H1 (cell line): ENCODE measurements around the gene MYO7B.

ENCODE experiments used
- ATF2 ChIP-seq: IDR thresholded peaks from 2 replicates; pipeline ENCODE4 v1.6.1; 2012; ENCODE audit warnings: low read length, inconsistent platforms
- CEBPB ChIP-seq: IDR thresholded peaks from 2 replicates; pipeline ENCODE4 v1.6.1; 2012; ENCODE audit warnings: low read depth, low read length
- CTCF ChIP-seq, 3 experiments: IDR thresholded peaks; 1 replicate in 2 of 3; 2 replicates in 1 of 3; pipeline versions ENCODE4 v1.5.1 to v1.6.1; 2011; ENCODE audit warnings: low read length in 3 of 3, mild to moderate bottlenecking in 3 of 3, inconsistent platforms in 2 of 3, low read depth in 1 of 3, moderate library complexity in 1 of 3; ENCODE audit not compliant: insufficient read depth in 1 of 3; ENCODE audit errors: control extremely low read depth in 1 of 3
- EGR1 ChIP-seq: IDR thresholded peaks from 2 replicates; pipeline ENCODE4 v1.6.1; 2011; ENCODE audit warnings: low read depth, low read length, borderline replicate concordance
- EP300 ChIP-seq, 2 experiments: IDR thresholded peaks; 1 replicate in 1 of 2; 2 replicates in 1 of 2; pipeline ENCODE4 v1.6.1; 2011 to 2012; ENCODE audit warnings: low read depth in 2 of 2, low read length in 2 of 2, mild to moderate bottlenecking in 2 of 2, borderline replicate concordance in 1 of 2, inconsistent platforms in 1 of 2, moderate library complexity in 1 of 2
- EZH2 ChIP-seq: fragments of 200-600 bp; sonication (generic); IDR thresholded peaks from 2 replicates; pipeline ENCODE4 v1.7.1; 2012; ENCODE audit warnings: low read depth, mild to moderate bottlenecking, moderate library complexity, low read length, inconsistent platforms; ENCODE audit not compliant: severe bottlenecking
- NRF1 ChIP-seq: IDR thresholded peaks from 2 replicates; pipeline ENCODE4 v1.6.1; 2011; ENCODE audit warnings: mild to moderate bottlenecking, low read depth, low read length, improper control_type of control experiment
- POLR2A ChIP-seq, 2 experiments: IDR thresholded peaks; 1 replicate in 1 of 2; 2 replicates in 1 of 2; pipeline ENCODE4 v1.6.1; 2011; ENCODE audit warnings: low read depth in 2 of 2, low read length in 2 of 2, mild to moderate bottlenecking in 2 of 2; ENCODE audit errors: control extremely low read depth in 1 of 2
- SAP30 ChIP-seq: fragments of 300-600 bp; sonication (generic); IDR thresholded peaks from 2 replicates; pipeline ENCODE4 v1.7.1; 2012; ENCODE audit warnings: low read length, moderate library complexity, mild to moderate bottlenecking, inconsistent platforms; ENCODE audit not compliant: insufficient read depth, insufficient replicate concordance

GRCh38 chr2:127597046-127597983 is 61.8 kb downstream of the MYO7B start:
- no peak for TF ChIP-seq CEBPB
- no peak for TF ChIP-seq EZH2
- no peak for TF ChIP-seq CTCF (IDR thresholded peaks at IDR 0.05; ENCODE audit: control extremely low read depth in 1 of 3, insufficient read depth in 1 of 3, low read depth in 1 of 3, low read length in 3 of 3)
- no peak for TF ChIP-seq POLR2A (IDR thresholded peaks at IDR 0.05; ENCODE audit: control extremely low read depth in 1 of 2, low read depth in 2 of 2, low read length in 2 of 2)
- TF ChIP-seq ATF2, result no peak
- no peak for TF ChIP-seq EP300 (IDR thresholded peaks at IDR 0.05; ENCODE audit: borderline replicate concordance in 1 of 2, low read depth in 2 of 2, low read length in 2 of 2)
- no peak for TF ChIP-seq EGR1
- no peak for TF ChIP-seq NRF1
- no peak for TF ChIP-seq SAP30
